H54 (cell line): ENCODE results near the gene SORCS2.

Experiments
- DNase-seq: peaks from one replicate; pipeline ENCODE4 v3.0.0; 2011; ENCODE audit warnings: low spot score, mixed read lengths; ENCODE audit not compliant: insufficient read length
- FAIRE-seq: peaks from 3 replicates; lab custom pipeline; 2011; peaks lifted over from hg19 to GRCh38; lab: Jason Lieb, UNC
- POLR2A ChIP-seq: IDR thresholded peaks from 2 replicates; pipeline ENCODE4 v1.6.1; 2011; ENCODE audit warnings: low read depth, mild to moderate bottlenecking, low read length

Gene SORCS2

GRCh38 chr4:7166981-7167700, 25.2 kb upstream of the SORCS2 start:
- no peak for TF ChIP-seq POLR2A
- no peak for FAIRE-seq

GRCh38 chr4:7167706-7168105, 24.6 kb upstream of the SORCS2 start:
- FAIRE-seq, result no peak
- TF ChIP-seq POLR2A, result no peak
- DNase-seq, result no peak

More at GRCh38 chr4:7166981-7167700, 25.2 kb upstream of the SORCS2 start:
- no peak for DNase-seq

- DNase-seq, result no peak
Measured at GRCh38 chr4:7168106-7168505, 24.2 kb upstream of the SORCS2 start.

GRCh38 chr4:7169134-7169533, 23.2 kb upstream of the SORCS2 start:
- no peak for DNase-seq
- TF ChIP-seq POLR2A, result no peak
- FAIRE-seq, result no peak

More at GRCh38 chr4:7168106-7168505, 24.2 kb upstream of the SORCS2 start:
- no peak for FAIRE-seq
- no peak for TF ChIP-seq POLR2A

GRCh38 chr4:7170012-7170411, 22.3 kb upstream of the SORCS2 start:
- TF ChIP-seq POLR2A, result no peak
- DNase-seq (no peak), FAIRE-seq (no peak)

GRCh38 chr4:7171191-7171900, 21.0 kb upstream of the SORCS2 start:
- DNase-seq (no peak), FAIRE-seq (no peak)
- TF ChIP-seq POLR2A, result no peak

GRCh38 chr4:7172508-7172907, 19.8 kb upstream of the SORCS2 start:
- TF ChIP-seq POLR2A, result no peak
- no peak for DNase-seq
- FAIRE-seq, result no peak

- DNase-seq (no peak), FAIRE-seq (no peak)
- TF ChIP-seq POLR2A, result no peak
Measured at GRCh38 chr4:7172946-7173345, 19.4 kb upstream of the SORCS2 start.

GRCh38 chr4:7173841-7174449, 18.4 kb upstream of the SORCS2 start:
- FAIRE-seq (no peak), DNase-seq (no peak)
- TF ChIP-seq POLR2A, result no peak

- FAIRE-seq, result no peak
- no peak for TF ChIP-seq POLR2A
- no peak for DNase-seq
Measured at GRCh38 chr4:7179158-7179557, 13.2 kb upstream of the SORCS2 start.

- FAIRE-seq (no peak), DNase-seq (no peak)
- TF ChIP-seq POLR2A, result no peak
Measured at GRCh38 chr4:7180938-7181337, 11.4 kb upstream of the SORCS2 start.

GRCh38 chr4:7182616-7183015, 9.7 kb upstream of the SORCS2 start:
- FAIRE-seq, result no peak
- TF ChIP-seq POLR2A, result no peak

GRCh38 chr4:7183161-7183560, 9.2 kb upstream of the SORCS2 start:
- DNase-seq (no peak), FAIRE-seq (no peak)
- TF ChIP-seq POLR2A, result no peak

More at GRCh38 chr4:7182616-7183015, 9.7 kb upstream of the SORCS2 start:
- no peak for DNase-seq

- no peak for FAIRE-seq
- DNase-seq, result no peak
- no peak for TF ChIP-seq POLR2A
Measured at GRCh38 chr4:7183780-7184460, 8.4 kb upstream of the SORCS2 start.
